GM18868 (cell line): ENCODE data around the gene BOLA2B.
A peak's percentile ranks its signal among the peaks of the same experiment; 100 is the strongest.
"Not testable (repeated sequence)": the region's sequence is repeated elsewhere in the genome, so short reads cannot be mapped to it uniquely, and the experiment has no call there.

Experiments
- ATAC-seq: cut with Tn5 transposase; IDR thresholded peaks from one replicate; pipeline ENCODE4 v1.9.1; 2021; ENCODE audit warnings: mild to moderate bottlenecking, moderate library complexity; ENCODE audit not compliant: unreplicated experiment

The BOLA2B gene

GRCh38 chr16:30193615-30194014 is at the start of gene BOLA2B, which contains the start of gene SLX1A:
TSS of gene BOLA2B (minus strand) at chr16:30193666. CDS start at chr16:30193595, 71 bp downstream.
TSS of gene SLX1A (plus strand) at chr16:30193875. CDS start at chr16:30194085, 210 bp downstream.
- ATAC-seq = peak; percentile 84

DNA sequence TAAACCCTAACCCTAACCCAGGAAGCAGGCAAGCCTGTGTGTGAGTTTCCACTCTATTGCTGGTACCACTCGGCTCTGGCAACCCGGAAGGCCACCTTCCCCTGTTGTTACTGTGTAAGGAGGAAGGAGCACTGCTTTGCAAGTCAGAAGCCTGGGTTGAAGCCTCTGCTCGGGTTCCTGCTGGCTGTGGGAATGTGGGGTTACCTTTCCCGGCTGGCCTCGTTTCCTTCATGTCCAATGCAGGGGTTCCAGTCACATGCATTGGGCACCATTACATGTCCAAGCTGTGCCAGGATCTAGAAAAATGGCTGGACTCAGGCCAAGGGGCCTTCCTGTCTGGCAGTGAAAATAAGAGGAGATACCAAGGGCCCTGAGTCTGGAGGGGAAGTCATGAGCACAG is 23.6 kb upstream of the BOLA2B start:
- not testable (repeated sequence) for ATAC-seq

DNA sequence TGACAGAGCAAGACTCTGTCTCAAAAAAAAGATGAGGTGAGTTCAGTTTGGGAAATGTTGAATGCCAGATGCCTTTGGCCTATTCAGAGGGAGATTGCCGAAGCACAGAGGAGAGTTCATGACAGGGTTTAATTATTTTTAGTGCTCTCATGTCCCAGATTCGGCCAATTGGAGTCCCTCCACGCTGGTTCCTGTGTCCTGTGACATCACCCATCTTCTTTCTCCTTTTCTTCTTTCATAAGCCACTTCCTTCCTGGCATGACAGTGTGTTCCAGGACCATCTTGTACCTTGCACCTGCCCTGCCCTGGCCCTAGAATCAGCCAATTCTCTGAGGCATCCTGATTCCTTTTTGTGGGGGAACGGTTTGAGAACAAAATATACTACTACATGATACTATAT is 17.9 kb upstream of the BOLA2B start:
- ATAC-seq = not testable (repeated sequence)

GRCh38 chr16:30209032-30209431 is 15.6 kb upstream of the BOLA2B start:
- not testable (repeated sequence) for ATAC-seq

DNA sequence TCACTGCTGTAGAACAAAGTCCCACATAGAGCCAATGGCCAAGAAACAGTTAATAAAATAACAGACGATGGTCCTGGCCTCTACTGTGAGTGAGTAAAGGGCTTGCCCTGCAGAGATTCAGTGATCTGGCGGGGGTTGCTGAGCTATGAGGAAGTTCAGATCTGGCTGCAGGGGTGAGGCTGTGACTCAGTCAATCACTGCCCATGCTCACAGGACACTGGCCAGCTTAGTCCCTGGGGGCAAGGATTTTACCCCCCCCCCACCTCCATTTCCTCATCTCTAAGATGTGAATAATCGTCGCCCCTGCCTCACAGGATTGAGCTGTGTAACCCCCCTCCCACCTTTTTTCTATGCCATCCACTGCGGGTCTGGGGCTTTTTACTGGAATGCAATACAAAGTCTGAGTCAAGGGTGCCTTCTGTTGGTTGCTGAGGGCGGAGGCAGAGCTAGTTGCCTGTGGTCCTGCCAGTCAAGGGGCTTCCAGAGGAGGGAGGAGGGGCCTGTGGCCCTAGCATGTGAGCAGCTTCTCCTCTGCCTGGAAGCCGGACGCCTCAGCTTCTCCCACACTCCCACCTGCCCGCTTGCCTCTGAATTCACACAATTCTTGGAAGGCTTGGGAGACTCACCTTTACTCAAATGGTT is 13.7 kb upstream of the BOLA2B start:
- not testable (repeated sequence) for ATAC-seq

DNA sequence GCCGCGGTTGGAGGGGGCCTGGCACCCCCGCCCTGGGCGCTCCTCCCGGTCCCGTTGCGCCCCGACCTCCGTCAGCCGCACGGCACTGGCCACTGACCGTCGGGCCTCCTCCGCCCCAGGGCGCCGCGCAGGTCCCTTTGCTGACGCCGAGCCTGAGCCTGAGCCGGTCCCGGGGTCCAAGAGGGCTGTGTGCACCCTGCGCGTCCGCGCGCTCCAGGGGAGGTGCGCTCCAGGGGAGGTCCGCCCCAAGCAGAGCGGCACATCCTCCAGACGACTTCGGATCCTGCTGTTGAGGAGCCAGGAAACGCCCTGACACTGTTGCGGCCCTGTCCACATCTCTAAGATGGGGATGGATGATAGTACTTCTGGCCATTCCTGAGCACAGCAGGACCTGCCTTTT is 12.8 kb upstream of the BOLA2B start:
- ATAC-seq = not testable (repeated sequence)

DNA sequence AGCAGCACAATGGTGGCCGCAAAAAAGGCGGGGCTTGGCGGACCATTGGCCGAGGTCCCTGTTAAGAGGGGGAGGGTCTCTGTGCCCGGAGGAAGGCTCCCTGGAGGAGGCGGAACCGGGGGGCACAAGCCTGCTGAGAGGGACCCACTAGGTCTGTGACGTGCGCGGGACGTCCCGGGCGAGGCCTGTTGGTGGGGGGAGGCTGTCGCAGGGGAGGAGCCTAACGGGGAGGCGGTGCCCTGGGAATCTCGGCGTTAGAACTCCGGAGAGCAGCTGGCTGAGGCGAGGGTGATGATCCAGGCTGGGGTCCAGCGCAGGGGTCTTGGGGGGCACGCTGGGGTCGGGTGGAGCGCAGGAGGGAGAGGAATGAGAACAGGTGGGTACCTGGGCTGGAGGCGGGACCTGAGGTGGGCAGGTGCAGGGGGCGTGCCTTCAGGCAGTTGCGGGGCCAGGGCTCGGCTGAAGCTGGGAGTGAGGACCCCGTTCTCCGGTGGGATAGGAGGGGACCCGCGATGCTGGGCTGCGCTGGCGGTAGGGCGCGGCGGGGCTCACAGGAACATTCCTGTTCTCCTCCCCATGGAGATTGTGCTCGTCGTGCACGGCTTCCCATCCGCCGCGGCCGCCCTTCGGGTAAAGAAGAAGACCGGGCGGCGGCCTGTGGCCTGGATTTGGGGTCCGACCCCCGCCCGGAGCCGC is 12.2 kb upstream of the BOLA2B start:
- ATAC-seq = not testable (repeated sequence)

- not testable (repeated sequence) for ATAC-seq
These were observed 6.3 kb upstream of the BOLA2B start for GRCh38 chr16:30199608-30200343.

- not testable (repeated sequence) for ATAC-seq
These were observed 5.6 kb upstream of the BOLA2B start, which contains the start of gene SULT1A3 for GRCh38 chr16:30199049-30199448. TSS of gene SULT1A3 (plus strand) at chr16:30199255. CDS start at chr16:30200729, 1,474 bp downstream.

DNA sequence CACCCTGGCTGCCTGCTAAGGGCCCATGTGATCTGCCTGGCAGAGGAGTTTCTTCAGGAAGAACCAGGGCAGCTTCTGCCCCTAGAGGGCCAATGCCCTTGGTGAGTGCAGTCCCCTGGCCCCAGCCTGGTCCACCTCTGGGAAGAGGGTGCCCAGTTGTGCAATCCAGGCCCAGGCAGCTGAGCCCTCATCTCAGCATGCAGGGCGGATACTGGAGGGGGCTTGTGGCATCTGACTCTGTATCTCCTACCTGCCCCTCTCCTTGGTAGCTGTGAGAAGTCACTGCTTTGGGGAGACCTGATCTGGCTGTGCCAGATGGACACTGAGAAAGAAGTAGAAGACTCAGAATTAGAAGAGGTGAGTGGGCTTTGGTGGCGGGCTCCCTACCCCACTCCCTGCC is 3.5 kb upstream of the BOLA2B start:
- ATAC-seq = not testable (repeated sequence)

DNA sequence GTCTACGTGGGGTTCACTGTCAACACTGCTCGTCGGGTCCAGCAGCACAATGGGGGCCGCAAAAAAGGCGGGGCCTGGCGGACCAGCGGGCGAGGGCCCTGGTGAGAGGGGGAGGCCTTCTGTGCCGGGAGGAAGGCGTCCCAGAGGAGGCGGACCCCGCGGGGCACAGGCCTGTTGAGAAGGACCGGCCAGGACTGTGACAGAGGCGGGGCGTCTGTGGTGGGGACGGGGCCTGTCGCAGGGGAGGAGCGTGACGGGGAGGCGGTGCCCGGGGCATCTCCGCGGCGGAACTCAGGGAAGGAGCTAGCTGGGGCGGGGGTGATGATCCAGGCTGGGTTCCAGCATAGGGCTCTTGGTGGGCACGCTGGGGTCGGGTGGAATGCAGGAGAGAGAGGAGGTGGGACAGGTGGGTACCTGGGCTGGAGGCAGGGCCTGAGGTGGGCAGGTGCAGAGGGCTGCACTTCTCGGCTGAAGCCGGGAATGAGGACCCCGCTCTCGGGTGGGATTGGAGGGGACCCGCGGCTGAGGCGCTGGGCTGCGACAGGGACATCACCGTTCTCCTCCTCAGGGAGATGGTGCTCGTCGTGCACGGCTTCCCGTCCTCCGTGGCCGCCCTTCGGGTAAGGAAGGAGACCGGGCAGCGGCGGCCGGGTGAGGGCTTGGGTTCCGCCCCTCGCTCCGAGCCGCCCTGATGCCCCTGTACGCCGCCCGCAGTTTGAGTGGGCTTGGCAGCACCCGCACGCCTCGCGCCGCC is 883 bp upstream of the BOLA2B start:
- ATAC-seq = peak; percentile 67

GRCh38 chr16:30193098-30193497 is 368 bp downstream of the BOLA2B start:
- ATAC-seq = peak; percentile 16

GRCh38 chr16:30191158-30191557 is 2.3 kb downstream of the BOLA2B start:
- ATAC-seq = not testable (repeated sequence)

- ATAC-seq = no peak
These were observed 5.4 kb downstream of the BOLA2B start for GRCh38 chr16:30187971-30188561.

DNA sequence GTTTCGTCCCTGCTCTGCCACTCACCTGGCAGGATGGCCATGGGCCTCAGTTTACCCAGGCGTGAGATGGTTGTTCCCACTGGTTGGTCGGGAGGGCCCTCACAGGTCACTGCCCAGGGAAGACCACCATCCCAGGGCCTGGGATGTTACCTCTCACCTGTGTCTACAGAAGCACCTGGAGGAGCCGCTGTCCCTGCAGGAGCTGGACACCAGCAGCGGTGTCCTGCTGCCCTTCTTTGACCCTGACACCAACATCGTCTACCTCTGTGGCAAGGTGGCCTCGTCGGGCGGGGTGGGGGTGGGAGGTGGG is 6.0 kb downstream of the BOLA2B start:
- ATAC-seq = no peak

GRCh38 chr16:30186782-30187555 is 6.5 kb downstream of the BOLA2B start:
- no peak for ATAC-seq

GRCh38 chr16:30186444-30186781 is 7.1 kb downstream of the BOLA2B start:
- no peak for ATAC-seq

DNA sequence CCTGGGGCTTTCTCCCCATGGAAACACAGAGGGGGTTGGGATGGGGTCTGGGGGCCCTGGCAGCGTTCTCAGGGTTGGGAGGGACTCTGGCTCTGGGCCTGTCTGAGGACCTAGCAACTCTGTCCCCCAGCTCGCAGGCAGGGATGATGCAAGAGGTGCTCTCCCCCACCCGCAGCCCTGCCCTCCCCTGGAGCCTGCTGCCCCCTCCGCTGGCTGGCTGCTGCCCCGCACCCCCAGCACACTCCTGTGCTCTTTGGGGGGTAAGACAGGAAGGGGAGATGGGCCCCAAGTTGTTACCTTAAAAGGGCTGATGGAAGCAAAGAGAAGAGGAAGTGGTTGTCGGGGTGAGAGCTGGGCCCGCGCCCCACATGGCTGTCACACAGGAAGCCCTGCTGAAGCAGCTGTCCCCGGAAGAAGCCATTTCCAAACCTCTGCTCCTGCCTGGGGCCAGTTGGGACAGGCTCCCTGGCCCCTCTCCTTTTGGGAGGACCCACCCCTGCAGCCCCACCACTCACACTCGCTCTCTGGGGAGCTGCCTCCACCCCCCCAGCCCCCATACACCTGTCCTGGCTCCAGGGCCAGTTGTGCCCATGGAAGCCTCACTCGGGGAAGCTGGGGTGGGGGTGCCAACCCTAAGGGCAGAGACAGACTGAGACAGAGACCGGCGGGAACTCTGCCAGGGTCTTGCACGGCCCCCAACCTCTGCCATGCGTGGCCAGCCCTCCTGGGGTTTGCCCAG is 7.6 kb downstream of the BOLA2B start:
- ATAC-seq = peak; percentile 43
